HG03039 (cell line): ENCODE data around the gene GRIP1.

ENCODE experiments used
- ATAC-seq: cut with Tn5 transposase; IDR thresholded peaks from one replicate; pipeline ENCODE4 v1.9.1; 2021; ENCODE audit warnings: mild to moderate bottlenecking, moderate library complexity; ENCODE audit not compliant: unreplicated experiment

Gene GRIP1

GRCh38 chr12:66678338-66679275 lies at the start of gene GRIP1:
TSS of gene GRIP1 (minus strand) at chr12:66679076. CDS start at chr12:66678904, 172 bp downstream.
- ATAC-seq, result no peak

GRCh38 chr12:66726556-66726955 lies 47.7 kb upstream of the GRIP1 start:
- no peak for ATAC-seq

GRCh38 chr12:66725031-66725430 lies 46.2 kb upstream of the GRIP1 start:
- no peak for ATAC-seq

- ATAC-seq, result no peak
Measured at GRCh38 chr12:66724616-66725015, 45.7 kb upstream of the GRIP1 start.

- no peak for ATAC-seq
Measured at GRCh38 chr12:66724026-66724425, 45.1 kb upstream of the GRIP1 start.

- no peak for ATAC-seq
Measured at GRCh38 chr12:66719862-66720261, 41.0 kb upstream of the GRIP1 start.

- no peak for ATAC-seq
Measured at GRCh38 chr12:66717036-66717673, 38.3 kb upstream of the GRIP1 start.

GRCh38 chr12:66716522-66716921 lies 37.6 kb upstream of the GRIP1 start:
- ATAC-seq, result no peak

- no peak for ATAC-seq
Measured at GRCh38 chr12:66714709-66715108, 35.8 kb upstream of the GRIP1 start.

- ATAC-seq, result peak; percentile 49
Measured at GRCh38 chr12:66713984-66714383, 35.1 kb upstream of the GRIP1 start.

GRCh38 chr12:66709893-66710292 lies 31.0 kb upstream of the GRIP1 start:
- ATAC-seq, result no peak

GRCh38 chr12:66709457-66709773 lies 30.5 kb upstream of the GRIP1 start:
- no peak for ATAC-seq

- ATAC-seq, result no peak
Measured at GRCh38 chr12:66708704-66709456, 30.0 kb upstream of the GRIP1 start.

- no peak for ATAC-seq
Measured at GRCh38 chr12:66707002-66707697, 28.3 kb upstream of the GRIP1 start.

GRCh38 chr12:66699738-66700482 lies 21.0 kb upstream of the GRIP1 start:
- no peak for ATAC-seq

GRCh38 chr12:66698558-66698957 lies 19.7 kb upstream of the GRIP1 start:
- no peak for ATAC-seq

GRCh38 chr12:66697404-66697803 lies 18.5 kb upstream of the GRIP1 start:
- peak; percentile 57 for ATAC-seq

GRCh38 chr12:66694666-66695613 lies 16.1 kb upstream of the GRIP1 start:
- ATAC-seq, result no peak

- ATAC-seq, result peak; percentile 66
Measured at GRCh38 chr12:66693901-66694513, 15.1 kb upstream of the GRIP1 start.
